Measurements from ENCODE around the gene TRIM46. TPM values are rescaled to one million over a fixed set of nuclear protein-coding genes. Genes with fewer than 3 reads are reported as not detected.
A peak's percentile ranks its signal among the peaks of the same experiment; 100 is the strongest.
"Not testable (repeated sequence)": the region's sequence is repeated elsewhere in the genome, so short reads cannot be mapped to it uniquely, and the experiment has no call there.

TRIM46 gene
- total and polyA plus RNA-seq, 4 donors, result 0.50 to 3.4 (median 1.9) TPM

DNA sequence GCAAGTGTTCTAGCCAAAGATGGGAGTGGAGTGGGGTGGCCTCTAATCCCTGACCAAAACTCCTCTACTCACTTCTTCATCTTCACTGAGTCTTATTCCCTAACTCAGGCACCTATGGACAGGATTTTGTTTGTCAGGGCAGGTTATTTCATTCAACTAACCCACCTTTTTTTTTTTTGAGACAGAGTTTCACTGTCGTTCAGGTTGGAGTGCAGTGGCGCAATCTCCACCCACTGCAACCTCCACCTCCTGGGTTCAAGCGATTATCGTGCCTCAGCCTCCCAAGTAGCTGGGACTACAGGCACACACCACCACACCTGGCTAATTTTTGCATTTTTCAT, 5.6 kb upstream of the TRIM46 start:
- not testable (repeated sequence) for ATAC-seq (ENCODE audit: low FRiP score); H3K27ac ChIP-seq (ENCODE audit: low read depth in 1 of 2, low read length in 2 of 2); H3K4me1 ChIP-seq (ENCODE audit: control insufficient read depth in 1 of 2, insufficient read depth in 2 of 2, low read length in 2 of 2); H3K27me3 ChIP-seq (ENCODE audit: control insufficient read depth in 1 of 2, insufficient read depth in 2 of 2, low read length in 1 of 2); H3K4me3 ChIP-seq (ENCODE audit: low read length in 2 of 2); DNase-seq; H3K36me3 ChIP-seq (ENCODE audit: control insufficient read depth in 1 of 2, insufficient read depth in 2 of 2, low read length in 1 of 2); H3K9me3 ChIP-seq (ENCODE audit: control insufficient read depth, low read length)
- intact Hi-C loops (cut with DNase I), result loop anchor here in 1 of 2 donors (1.0 kb wide), 1 partner anchor 77 kb away; no protein-coding TSS in a partner anchor
- 45 to 49% methylated on average over 4 of the region's 4 CpGs for WGBS, 2 donors

GRCh38 chr1:155168456-155169210, 5.0 kb upstream of the TRIM46 start:
- 73 to 81% methylated on average over 10 of the region's 10 CpGs for WGBS, 2 donors
- no peaks in the 10 kb centered on the region for H3K27me3 ChIP-seq (ENCODE audit: control insufficient read depth in 1 of 2, insufficient read depth in 2 of 2, low read length in 1 of 2)
- no peak overlapping the region for H3K4me3 ChIP-seq (ENCODE audit: low read length in 2 of 2)
- no peak overlapping the region for H3K27ac ChIP-seq (ENCODE audit: low read depth in 1 of 2, low read length in 2 of 2)
- no peaks in the 10 kb centered on the region for H3K4me1 ChIP-seq (ENCODE audit: control insufficient read depth in 1 of 2, insufficient read depth in 2 of 2, low read length in 2 of 2)
- H3K36me3 ChIP-seq (ENCODE audit: control insufficient read depth in 1 of 2, insufficient read depth in 2 of 2, low read length in 1 of 2), result peaks cover 0 to 3% of the 10 kb centered on the region in 2 donors
- intact Hi-C loops (cut with DNase I), result loop anchor here in 1 of 2 donors (1.0 kb wide), 1 partner anchor 77 kb away; no protein-coding TSS in a partner anchor
- no peaks in the 10 kb centered on the region for H3K9me3 ChIP-seq (ENCODE audit: control insufficient read depth, low read length)
- DNase-seq, result peak in 1 of 2 donors; percentile 43
- no peak for ATAC-seq (ENCODE audit: low FRiP score)

DNA sequence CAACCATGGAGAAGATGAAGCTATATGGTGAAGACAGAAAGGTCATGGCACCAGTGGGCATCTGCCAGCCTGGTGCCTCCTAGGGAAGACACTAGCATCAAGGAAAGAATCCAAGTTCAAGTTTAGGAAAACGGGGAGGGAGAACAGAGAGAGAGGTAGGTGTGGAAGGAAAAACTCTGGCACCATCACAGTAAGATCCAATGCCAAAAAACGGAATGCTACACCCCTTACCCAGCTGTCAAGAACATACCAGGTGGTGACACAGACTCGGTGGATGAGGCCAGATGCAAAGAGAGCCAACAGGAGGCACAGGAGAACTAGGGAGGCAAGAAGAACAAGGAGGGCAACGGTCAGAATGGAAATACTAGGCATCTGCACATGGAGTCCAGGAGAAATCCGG, 4.1 kb upstream of the TRIM46 start:
- intact Hi-C loops (cut with DNase I), result no loop called here
- no peak for ATAC-seq (ENCODE audit: low FRiP score)
- H3K27ac ChIP-seq (ENCODE audit: low read depth in 1 of 2, low read length in 2 of 2), result no peak overlapping the region
- no peak overlapping the region for H3K4me3 ChIP-seq (ENCODE audit: low read length in 2 of 2)
- no peaks in the 10 kb centered on the region for H3K4me1 ChIP-seq (ENCODE audit: control insufficient read depth in 1 of 2, insufficient read depth in 2 of 2, low read length in 2 of 2)
- 69 to 80% methylated on average over 5 of the region's 5 CpGs for WGBS, 2 donors
- no peaks in the 10 kb centered on the region for H3K27me3 ChIP-seq (ENCODE audit: control insufficient read depth in 1 of 2, insufficient read depth in 2 of 2, low read length in 1 of 2)
- H3K9me3 ChIP-seq (ENCODE audit: control insufficient read depth, low read length), result no peaks in the 10 kb centered on the region
- peaks cover 0 to 3% of the 10 kb centered on the region in 2 donors for H3K36me3 ChIP-seq (ENCODE audit: control insufficient read depth in 1 of 2, insufficient read depth in 2 of 2, low read length in 1 of 2)
- DNase-seq, result no peak

DNA sequence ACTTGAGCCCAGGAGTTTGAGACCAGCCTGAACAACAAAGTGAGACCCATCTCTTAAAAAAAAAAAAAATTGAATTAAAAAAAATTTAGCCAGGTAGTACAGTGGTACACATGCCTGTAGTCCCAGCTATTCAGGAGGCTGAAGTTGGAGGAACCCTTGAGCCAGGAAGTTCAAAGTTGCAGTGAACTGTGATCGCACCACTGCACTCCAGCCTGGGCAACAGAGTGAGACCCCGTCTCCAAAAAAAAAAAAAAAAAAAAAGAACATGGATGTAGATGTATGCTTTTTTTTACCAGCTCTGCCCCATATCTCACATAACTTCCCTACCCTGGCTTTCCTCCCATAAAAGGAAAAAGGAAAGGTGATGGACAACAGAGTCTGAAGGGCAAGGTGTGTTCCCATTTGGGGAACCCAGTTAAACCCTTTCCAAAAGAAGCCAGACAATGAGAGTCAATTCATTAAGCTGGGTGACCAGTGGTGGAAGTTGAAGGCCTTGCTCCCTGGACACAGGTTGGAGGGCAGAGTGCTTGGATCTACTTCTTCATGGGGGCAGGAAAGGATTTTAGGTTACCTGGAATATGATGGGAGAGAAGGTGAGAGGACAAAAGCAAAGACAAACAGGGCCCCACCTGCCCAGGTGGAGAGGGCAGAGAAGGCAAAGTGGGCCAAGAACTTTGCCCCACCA, 3.4 kb upstream of the TRIM46 start:
- H3K4me3 ChIP-seq (ENCODE audit: low read length in 2 of 2), result no peak overlapping the region
- intact Hi-C loops (cut with DNase I), result no loop called here
- DNase-seq (peak in 1 of 2 donors; percentile 12), ATAC-seq (ENCODE audit: low FRiP score) (no peak)
- no peak overlapping the region for H3K27ac ChIP-seq (ENCODE audit: low read depth in 1 of 2, low read length in 2 of 2)
- H3K9me3 ChIP-seq (ENCODE audit: control insufficient read depth, low read length), result no peaks in the 10 kb centered on the region
- no peaks in the 10 kb centered on the region for H3K4me1 ChIP-seq (ENCODE audit: control insufficient read depth in 1 of 2, insufficient read depth in 2 of 2, low read length in 2 of 2)
- peaks cover 0 to 3% of the 10 kb centered on the region in 2 donors for H3K36me3 ChIP-seq (ENCODE audit: control insufficient read depth in 1 of 2, insufficient read depth in 2 of 2, low read length in 1 of 2)
- 83 to 90% methylated on average over 2 of the region's 2 CpGs for WGBS, 2 donors
- no peaks in the 10 kb centered on the region for H3K27me3 ChIP-seq (ENCODE audit: control insufficient read depth in 1 of 2, insufficient read depth in 2 of 2, low read length in 1 of 2)

- Histone ChIP-seq H3K36me3 (ENCODE audit: control insufficient read depth in 1 of 2, insufficient read depth in 2 of 2, low read length in 1 of 2) (peaks cover 0 to 3% of the 10 kb centered on the region in 2 donors), H3K9me3 (ENCODE audit: control insufficient read depth, low read length) (no peaks in the 10 kb centered on the region), H3K4me3 (ENCODE audit: low read length in 2 of 2) (no peak overlapping the region), H3K27me3 (ENCODE audit: control insufficient read depth in 1 of 2, insufficient read depth in 2 of 2, low read length in 1 of 2) (no peaks in the 10 kb centered on the region), H3K27ac (ENCODE audit: low read depth in 1 of 2, low read length in 2 of 2) (no peak overlapping the region), H3K4me1 (ENCODE audit: control insufficient read depth in 1 of 2, insufficient read depth in 2 of 2, low read length in 2 of 2) (no peaks in the 10 kb centered on the region)
- ATAC-seq (ENCODE audit: low FRiP score), result no peak
- DNase-seq, result peak in 1 of 2 donors; percentile 36
- intact Hi-C loops (cut with DNase I), result no loop called here
- WGBS, 2 donors, result 84 to 89% methylated on average over 7 of the region's 7 CpGs
Observed at GRCh38 chr1:155170806-155171205, 2.8 kb upstream of the TRIM46 start.

DNA sequence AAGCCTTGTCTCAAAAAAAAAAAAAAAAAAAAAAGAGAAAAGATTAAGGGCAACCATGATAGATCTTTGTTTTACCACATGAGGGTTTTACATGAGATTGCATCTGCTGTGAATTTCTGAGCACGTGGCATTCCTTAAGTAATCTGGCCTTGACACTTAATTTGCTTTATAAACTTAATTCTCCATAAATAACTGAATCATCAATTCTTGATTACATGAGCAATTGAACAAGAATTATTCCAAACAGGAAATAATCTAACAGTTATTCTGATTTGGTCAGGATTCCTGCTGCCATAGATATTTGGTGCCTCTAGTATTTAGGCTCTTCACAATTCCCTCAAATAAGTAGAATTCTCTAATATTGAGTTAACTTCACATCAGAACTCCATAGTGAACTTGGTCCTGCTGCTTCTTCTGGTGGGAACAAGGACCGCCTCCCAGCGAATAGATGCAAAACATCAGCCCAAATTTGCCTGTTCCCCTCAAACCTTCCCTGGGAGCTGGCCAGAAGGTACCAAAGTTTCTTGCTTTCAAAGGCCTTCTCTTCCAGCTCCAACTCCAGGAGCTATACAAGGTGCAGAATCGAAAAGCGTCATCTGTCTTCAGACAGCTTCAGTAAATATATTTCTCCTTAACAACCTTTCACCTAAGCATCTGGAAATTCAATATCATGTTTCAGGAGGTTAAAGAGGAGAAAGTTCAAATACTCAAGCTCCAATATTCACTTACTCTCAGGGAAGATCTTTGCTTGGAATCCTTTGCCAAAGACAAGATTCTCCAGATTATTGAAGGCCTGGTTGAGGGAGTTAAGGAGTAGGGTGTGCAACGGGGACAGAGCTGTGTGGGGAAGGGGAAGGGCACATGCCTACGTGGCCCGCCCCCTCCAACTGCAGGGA, 1.6 kb upstream of the TRIM46 start:
- DNase-seq (no peak), ATAC-seq (ENCODE audit: low FRiP score) (peak; percentile 15)
- Histone ChIP-seq H3K27me3 (ENCODE audit: control insufficient read depth in 1 of 2, insufficient read depth in 2 of 2, low read length in 1 of 2) (no peaks in the 10 kb centered on the region), H3K9me3 (ENCODE audit: control insufficient read depth, low read length) (no peaks in the 10 kb centered on the region), H3K4me1 (ENCODE audit: control insufficient read depth in 1 of 2, insufficient read depth in 2 of 2, low read length in 2 of 2) (no peaks in the 10 kb centered on the region), H3K4me3 (ENCODE audit: low read length in 2 of 2) (peak overlapping the region; percentile 68 to 86), H3K36me3 (ENCODE audit: control insufficient read depth in 1 of 2, insufficient read depth in 2 of 2, low read length in 1 of 2) (peaks cover 0 to 3% of the 10 kb centered on the region in 2 donors), H3K27ac (ENCODE audit: low read depth in 1 of 2, low read length in 2 of 2) (peak overlapping the region in 1 of 2 donors; percentile 71)
- intact Hi-C loops (cut with DNase I), result no loop called here
- WGBS, 2 donors, result 37 to 38% methylated on average over 8 of the region's 8 CpGs

DNA sequence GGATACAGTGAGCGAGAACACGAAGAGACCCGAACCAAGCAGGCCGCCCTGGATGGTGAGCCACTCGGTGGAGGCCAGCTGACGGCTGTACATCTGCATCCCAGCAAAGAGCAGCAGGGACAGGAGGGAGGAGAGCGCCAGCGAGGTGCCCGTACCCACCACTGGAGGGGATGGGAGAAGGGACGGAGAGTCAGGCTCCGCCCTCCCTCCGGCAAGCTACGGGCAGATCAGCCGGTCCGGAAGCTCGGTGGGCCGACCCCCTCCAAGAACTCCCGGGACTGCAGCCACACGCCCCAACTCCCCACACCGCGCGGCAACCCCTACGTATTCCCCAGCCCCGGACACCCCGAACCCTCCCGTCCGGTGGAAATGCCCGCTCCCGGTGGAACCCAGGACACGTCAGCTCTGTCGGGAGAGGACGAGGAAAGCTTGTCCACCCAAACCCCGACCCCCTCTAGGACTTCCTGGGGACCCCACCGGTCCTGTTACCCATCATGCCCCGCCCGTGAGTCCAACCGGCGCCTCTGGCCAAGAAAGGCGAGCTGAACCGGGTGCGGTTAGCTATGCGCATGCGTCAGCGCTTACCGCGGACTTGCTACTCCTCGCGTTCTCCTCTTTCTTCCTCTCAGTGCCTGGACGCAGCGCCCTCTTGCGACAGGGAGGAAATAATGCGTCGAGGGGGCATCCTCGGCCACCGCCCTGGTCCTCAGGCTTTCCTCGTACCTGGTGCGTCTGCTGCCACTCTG, 744 bp upstream of the TRIM46 start, which contains the start of gene KRTCAP2:
Gene KRTCAP2, minus strand, starts transcription at position 573 of the 746 bp plus-strand sequence. Its CDS starts 80 bp downstream, at position 493.
- 0 to 1% methylated on average over 47 to 57 of the region's 57 CpGs for whole genome bisulfite sequencing, 2 donors
- H3K4me1 ChIP-seq (ENCODE audit: control insufficient read depth in 1 of 2, insufficient read depth in 2 of 2, low read length in 2 of 2), result no peaks in the 10 kb centered on the region
- intact Hi-C loops (cut with DNase I), result no loop called here
- H3K36me3 ChIP-seq (ENCODE audit: control insufficient read depth in 1 of 2, insufficient read depth in 2 of 2, low read length in 1 of 2), result peaks cover 0 to 3% of the 10 kb centered on the region in 2 donors
- H3K27me3 ChIP-seq (ENCODE audit: control insufficient read depth in 1 of 2, insufficient read depth in 2 of 2, low read length in 1 of 2), result no peaks in the 10 kb centered on the region
- H3K9me3 ChIP-seq (ENCODE audit: control insufficient read depth, low read length), result no peaks in the 10 kb centered on the region
- DNase-seq, result peak; percentile 97 to 98
- peak within 1 kb of the TSS in 1 of 2 donors; percentile 71 for H3K27ac ChIP-seq (ENCODE audit: low read depth in 1 of 2, low read length in 2 of 2)
- H3K4me3 ChIP-seq (ENCODE audit: low read length in 2 of 2), result peak within 1 kb of the TSS; percentile 68 to 86
- ATAC-seq (ENCODE audit: low FRiP score), result peak; percentile 92

All from aorta (tissue), 5 donors.